ENCODE measurements around the gene ATP8A1. TPM values are rescaled to one million over a fixed set of nuclear protein-coding genes. Genes with fewer than 3 reads are reported as not detected.
A peak's percentile ranks its signal among the peaks of the same experiment; 100 is the strongest.
"Not testable (repeated sequence)": the region's sequence is repeated elsewhere in the genome, so short reads cannot be mapped to it uniquely, and the experiment has no call there.

ATP8A1 gene
- 1.0 and 2.2 TPM in 2 replicates for total RNA-seq (2012; rRNA removed)

- H3K36me3 ChIP-seq (ENCODE audit: insufficient read depth, low read length): no peaks in the 10 kb centered on the region
- peak within 1 kb of the TSS; percentile 68 for H3K4me3 ChIP-seq (ENCODE audit: low read length)
- peak within 1 kb of the TSS; percentile 84 for H3K4me2 ChIP-seq (ENCODE audit: low read length)
- H3K9me3 ChIP-seq (replicated peaks; ENCODE audit: low read length): no peaks in the 10 kb centered on the region
- peaks cover 16% of the 10 kb centered on the region for H3K27me3 ChIP-seq (ENCODE audit: control insufficient read depth, insufficient read depth, low read length)
- peak within 1 kb of the TSS; percentile 73 for H3K9ac ChIP-seq (ENCODE audit: low read depth, low read length)
- peaks cover 20% of the 10 kb centered on the region for H3K4me1 ChIP-seq (ENCODE audit: control insufficient read depth, insufficient read depth, low read length)
These were observed at the start of gene ATP8A1 for GRCh38 chr4:42656944-42657792. Gene ATP8A1 (minus strand): TSS chr4:42657105. CDS start chr4:42656873, 232 bp downstream.

DNA sequence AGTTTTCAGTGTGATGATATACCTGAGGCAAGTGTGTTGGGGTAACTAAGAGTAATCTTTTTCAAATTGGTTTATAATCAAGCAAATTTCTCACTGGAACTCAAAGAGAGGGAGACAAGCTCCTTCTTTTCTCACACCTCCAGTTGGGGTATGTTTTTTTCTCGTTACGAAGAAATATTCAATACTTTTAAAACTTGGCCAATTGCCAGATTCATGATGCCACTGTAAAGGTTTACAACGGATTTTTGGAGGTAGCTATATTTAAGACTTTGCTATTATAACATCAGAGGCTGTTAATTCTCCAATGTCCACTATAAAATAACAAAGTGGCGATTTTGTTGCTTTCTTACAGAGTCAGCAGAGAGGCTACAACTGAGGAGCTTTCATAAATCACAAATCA lies 49.2 kb upstream of the ATP8A1 start:
- Histone ChIP-seq H3K9ac (ENCODE audit: low read depth, low read length) (no peak overlapping the region), H3K9me3 (replicated peaks; ENCODE audit: low read length) (no peaks in the 10 kb centered on the region), H3K4me3 (ENCODE audit: low read length) (no peak overlapping the region), H3K4me1 (ENCODE audit: control insufficient read depth, insufficient read depth, low read length) (no peaks in the 10 kb centered on the region), H3K36me3 (ENCODE audit: insufficient read depth, low read length) (no peaks in the 10 kb centered on the region), H3K4me2 (ENCODE audit: low read length) (no peak overlapping the region), H3K27me3 (ENCODE audit: control insufficient read depth, insufficient read depth, low read length) (no peaks in the 10 kb centered on the region)

- H3K4me2 ChIP-seq (ENCODE audit: low read length): no peak overlapping the region
- no peaks in the 10 kb centered on the region for H3K36me3 ChIP-seq (ENCODE audit: insufficient read depth, low read length)
- H3K4me3 ChIP-seq (ENCODE audit: low read length): no peak overlapping the region
- H3K9me3 ChIP-seq (replicated peaks; ENCODE audit: low read length): no peaks in the 10 kb centered on the region
- H3K27me3 ChIP-seq (ENCODE audit: control insufficient read depth, insufficient read depth, low read length): no peaks in the 10 kb centered on the region
- H3K9ac ChIP-seq (ENCODE audit: low read depth, low read length): no peak overlapping the region
- no peaks in the 10 kb centered on the region for H3K4me1 ChIP-seq (ENCODE audit: control insufficient read depth, insufficient read depth, low read length)
These were observed 46.9 kb upstream of the ATP8A1 start for GRCh38 chr4:42703813-42704212.

GRCh38 chr4:42702895-42703294 lies 46.0 kb upstream of the ATP8A1 start:
- H3K27me3 ChIP-seq (ENCODE audit: control insufficient read depth, insufficient read depth, low read length): no peaks in the 10 kb centered on the region
- no peak overlapping the region for H3K4me2 ChIP-seq (ENCODE audit: low read length)
- H3K4me1 ChIP-seq (ENCODE audit: control insufficient read depth, insufficient read depth, low read length): no peaks in the 10 kb centered on the region
- H3K4me3 ChIP-seq (ENCODE audit: low read length): no peak overlapping the region
- H3K9me3 ChIP-seq (replicated peaks; ENCODE audit: low read length): no peaks in the 10 kb centered on the region
- no peak overlapping the region for H3K9ac ChIP-seq (ENCODE audit: low read depth, low read length)
- no peaks in the 10 kb centered on the region for H3K36me3 ChIP-seq (ENCODE audit: insufficient read depth, low read length)

DNA sequence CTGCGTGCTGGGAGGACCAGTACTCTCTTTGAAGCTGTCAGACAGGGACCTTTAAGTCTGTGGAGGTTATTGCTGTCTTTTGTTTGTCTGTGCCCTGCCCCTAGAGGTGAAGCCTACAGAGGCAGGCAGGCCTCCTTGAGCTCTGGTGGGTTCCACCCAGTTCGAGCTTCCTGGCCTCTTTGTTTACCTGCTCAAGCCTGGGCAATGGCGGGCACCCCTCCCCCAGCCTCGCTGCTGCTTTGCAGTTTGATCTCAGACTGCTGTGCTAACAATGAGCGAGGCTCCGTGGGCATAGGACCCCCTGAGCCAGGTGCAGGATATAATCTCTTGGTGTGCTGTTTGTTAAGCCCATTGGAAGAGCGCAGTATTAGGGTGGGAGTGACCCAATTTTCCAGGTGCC lies 44.9 kb upstream of the ATP8A1 start:
- H3K4me3 ChIP-seq (ENCODE audit: low read length); H3K9me3 ChIP-seq (replicated peaks; ENCODE audit: low read length); H3K36me3 ChIP-seq (ENCODE audit: insufficient read depth, low read length); H3K4me1 ChIP-seq (ENCODE audit: control insufficient read depth, insufficient read depth, low read length); H3K9ac ChIP-seq (ENCODE audit: low read depth, low read length); H3K4me2 ChIP-seq (ENCODE audit: low read length); H3K27me3 ChIP-seq (ENCODE audit: control insufficient read depth, insufficient read depth, low read length): not testable (repeated sequence)

DNA sequence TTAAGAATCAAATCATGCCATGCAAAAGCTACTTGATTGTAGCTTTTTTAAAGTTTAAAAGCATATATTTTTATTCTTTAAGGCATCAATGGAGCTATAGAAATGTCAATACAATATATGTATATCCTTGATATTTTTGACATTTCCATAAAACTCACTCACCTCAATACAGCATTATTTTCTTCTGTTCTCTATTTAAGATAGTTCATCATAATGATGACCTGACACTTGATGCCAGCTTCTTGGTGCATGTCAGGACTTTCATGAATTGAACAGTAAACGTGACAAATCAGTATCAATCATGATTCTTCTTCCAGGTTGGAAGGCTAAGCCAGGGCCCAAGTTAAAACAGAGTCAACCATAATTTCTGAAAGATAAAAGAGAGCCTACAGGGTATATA lies 33.6 kb upstream of the ATP8A1 start:
- H3K4me1 ChIP-seq (ENCODE audit: control insufficient read depth, insufficient read depth, low read length): no peaks in the 10 kb centered on the region
- H3K9ac ChIP-seq (ENCODE audit: low read depth, low read length): no peak overlapping the region
- H3K4me3 ChIP-seq (ENCODE audit: low read length): no peak overlapping the region
- no peaks in the 10 kb centered on the region for H3K36me3 ChIP-seq (ENCODE audit: insufficient read depth, low read length)
- no peaks in the 10 kb centered on the region for H3K9me3 ChIP-seq (replicated peaks; ENCODE audit: low read length)
- H3K4me2 ChIP-seq (ENCODE audit: low read length): no peak overlapping the region
- H3K27me3 ChIP-seq (ENCODE audit: control insufficient read depth, insufficient read depth, low read length): no peaks in the 10 kb centered on the region

DNA sequence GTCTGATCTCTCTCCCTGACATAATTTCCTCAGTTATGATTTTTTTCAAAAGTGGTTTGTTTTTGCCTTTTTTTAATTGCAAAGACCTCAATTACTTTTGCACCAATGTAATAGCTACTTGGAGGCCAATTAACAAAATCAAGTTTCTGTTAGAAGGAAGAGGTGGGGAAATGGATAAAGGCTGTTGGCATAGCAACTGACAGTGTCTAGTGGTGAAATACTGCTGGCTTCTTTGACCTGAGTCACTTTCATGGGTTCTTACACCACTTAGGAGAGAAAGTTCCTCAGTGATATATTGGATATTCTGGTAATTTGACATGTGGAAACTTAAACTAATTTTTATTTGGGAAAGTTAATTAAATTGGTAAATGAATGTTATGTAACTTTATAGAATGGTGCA lies 26.5 kb upstream of the ATP8A1 start:
- Histone ChIP-seq H3K9ac (ENCODE audit: low read depth, low read length) (no peak overlapping the region), H3K4me2 (ENCODE audit: low read length) (no peak overlapping the region), H3K27me3 (ENCODE audit: control insufficient read depth, insufficient read depth, low read length) (no peaks in the 10 kb centered on the region), H3K36me3 (ENCODE audit: insufficient read depth, low read length) (no peaks in the 10 kb centered on the region), H3K4me1 (ENCODE audit: control insufficient read depth, insufficient read depth, low read length) (no peaks in the 10 kb centered on the region), H3K4me3 (ENCODE audit: low read length) (no peak overlapping the region), H3K9me3 (replicated peaks; ENCODE audit: low read length) (no peaks in the 10 kb centered on the region)

GRCh38 chr4:42678512-42678911 lies 21.6 kb upstream of the ATP8A1 start:
- Histone ChIP-seq H3K4me3 (ENCODE audit: low read length) (no peak overlapping the region), H3K4me2 (ENCODE audit: low read length) (no peak overlapping the region), H3K36me3 (ENCODE audit: insufficient read depth, low read length) (no peaks in the 10 kb centered on the region), H3K4me1 (ENCODE audit: control insufficient read depth, insufficient read depth, low read length) (no peaks in the 10 kb centered on the region), H3K27me3 (ENCODE audit: control insufficient read depth, insufficient read depth, low read length) (no peaks in the 10 kb centered on the region), H3K9ac (ENCODE audit: low read depth, low read length) (no peak overlapping the region), H3K9me3 (replicated peaks; ENCODE audit: low read length) (no peaks in the 10 kb centered on the region)

DNA sequence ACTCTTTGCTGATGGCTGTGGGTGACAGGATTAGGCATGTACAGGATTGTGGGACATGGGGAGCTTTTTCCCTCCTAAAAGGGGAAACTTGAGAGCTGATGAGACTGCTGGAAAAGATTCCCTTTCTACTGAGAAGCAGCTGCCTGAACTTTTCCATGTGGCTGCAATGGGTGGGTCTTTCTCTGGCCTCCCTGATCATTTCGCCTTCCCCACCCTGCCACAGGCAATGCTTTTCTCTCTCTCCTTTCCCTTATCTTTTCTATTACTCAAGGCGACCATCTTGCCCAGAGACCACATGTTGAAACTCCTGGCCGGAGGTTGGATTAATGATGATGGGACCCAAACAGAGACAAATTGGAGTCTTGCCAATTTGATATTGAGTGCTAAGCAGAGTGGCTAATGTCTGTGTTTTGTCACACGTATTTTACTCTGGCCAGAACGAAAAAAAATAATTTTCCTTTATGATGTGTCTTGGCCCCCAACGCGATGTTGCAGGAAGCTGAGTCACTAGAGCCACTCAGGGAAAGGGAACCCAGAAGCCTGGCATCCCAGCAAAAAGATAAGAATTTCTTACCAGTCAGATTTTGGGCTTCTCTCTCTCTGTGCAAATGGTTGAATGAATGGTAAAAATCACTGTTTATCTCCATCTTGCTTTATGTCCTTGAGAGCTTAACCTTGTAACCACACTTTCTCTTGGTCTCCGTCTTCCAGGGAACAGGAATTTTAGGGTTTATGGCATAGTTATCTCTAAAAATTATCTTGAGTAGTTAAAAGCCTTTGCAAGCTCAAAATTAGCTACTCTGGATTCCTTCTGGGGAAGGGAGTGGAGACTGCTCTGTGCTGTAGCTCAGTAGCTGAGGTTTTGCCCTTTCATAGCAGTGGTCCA lies 19.4 kb upstream of the ATP8A1 start:
- Histone ChIP-seq H3K9me3 (replicated peaks; ENCODE audit: low read length) (no peaks in the 10 kb centered on the region), H3K27me3 (ENCODE audit: control insufficient read depth, insufficient read depth, low read length) (no peaks in the 10 kb centered on the region), H3K4me2 (ENCODE audit: low read length) (no peak overlapping the region), H3K36me3 (ENCODE audit: insufficient read depth, low read length) (no peaks in the 10 kb centered on the region), H3K4me3 (ENCODE audit: low read length) (no peak overlapping the region), H3K4me1 (ENCODE audit: control insufficient read depth, insufficient read depth, low read length) (no peaks in the 10 kb centered on the region), H3K9ac (ENCODE audit: low read depth, low read length) (no peak overlapping the region)

DNA sequence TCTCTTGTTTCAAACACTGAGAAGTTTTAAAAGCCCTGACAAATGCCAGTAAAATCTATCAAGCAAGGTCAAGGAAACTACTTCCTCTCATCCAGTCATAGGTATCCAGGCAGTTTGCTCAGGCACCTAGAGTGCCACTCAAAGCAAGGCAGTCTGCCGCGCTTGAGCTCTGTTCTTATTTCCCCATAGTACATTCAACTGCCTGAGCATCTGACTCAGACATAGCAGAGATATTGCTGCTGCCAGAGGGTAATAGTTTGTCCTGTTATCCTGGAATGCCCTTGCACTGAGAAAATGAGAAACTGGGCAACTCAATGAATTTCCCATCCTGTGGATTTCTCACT lies 16.1 kb upstream of the ATP8A1 start:
- no peak overlapping the region for H3K4me3 ChIP-seq (ENCODE audit: low read length)
- no peaks in the 10 kb centered on the region for H3K9me3 ChIP-seq (replicated peaks; ENCODE audit: low read length)
- no peaks in the 10 kb centered on the region for H3K4me1 ChIP-seq (ENCODE audit: control insufficient read depth, insufficient read depth, low read length)
- H3K4me2 ChIP-seq (ENCODE audit: low read length): no peak overlapping the region
- H3K27me3 ChIP-seq (ENCODE audit: control insufficient read depth, insufficient read depth, low read length): no peaks in the 10 kb centered on the region
- no peaks in the 10 kb centered on the region for H3K36me3 ChIP-seq (ENCODE audit: insufficient read depth, low read length)
- H3K9ac ChIP-seq (ENCODE audit: low read depth, low read length): no peak overlapping the region

DNA sequence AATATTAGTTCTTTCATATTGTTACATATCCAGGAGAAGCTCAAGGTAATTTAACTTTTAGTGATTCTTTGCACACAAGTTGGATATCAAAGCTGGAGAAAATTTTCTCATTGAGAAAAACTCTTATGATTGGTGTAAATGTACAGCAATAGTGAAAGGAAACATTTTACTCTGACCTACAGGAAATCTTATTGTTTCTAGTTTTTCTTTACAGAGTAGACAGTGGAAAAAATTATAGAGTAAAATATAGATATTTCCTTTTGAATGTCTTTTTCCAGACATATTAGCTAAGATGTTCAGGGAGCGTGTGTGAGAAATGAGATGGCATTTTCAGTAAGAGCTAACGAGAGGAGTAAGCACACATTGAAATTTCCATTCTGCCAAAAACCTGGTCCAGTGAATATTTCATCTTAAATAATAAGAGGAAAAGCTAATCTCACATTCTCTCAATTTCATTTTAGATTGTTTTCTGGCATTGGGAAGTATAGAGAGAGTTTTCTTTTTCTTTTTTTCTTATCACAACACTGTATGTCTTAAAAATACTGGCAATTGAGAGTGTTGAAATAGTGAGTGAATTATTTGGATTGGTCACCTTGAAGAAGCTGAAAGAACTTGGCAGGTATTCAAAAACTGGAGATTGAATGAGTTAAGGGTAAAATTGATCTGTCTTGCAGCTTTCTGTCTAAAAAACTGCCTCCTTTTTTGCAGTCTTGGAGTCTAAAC lies 15.6 kb upstream of the ATP8A1 start:
- no peaks in the 10 kb centered on the region for H3K36me3 ChIP-seq (ENCODE audit: insufficient read depth, low read length)
- no peaks in the 10 kb centered on the region for H3K9me3 ChIP-seq (replicated peaks; ENCODE audit: low read length)
- no peak overlapping the region for H3K4me2 ChIP-seq (ENCODE audit: low read length)
- H3K4me3 ChIP-seq (ENCODE audit: low read length): no peak overlapping the region
- H3K27me3 ChIP-seq (ENCODE audit: control insufficient read depth, insufficient read depth, low read length): no peaks in the 10 kb centered on the region
- no peak overlapping the region for H3K9ac ChIP-seq (ENCODE audit: low read depth, low read length)
- no peaks in the 10 kb centered on the region for H3K4me1 ChIP-seq (ENCODE audit: control insufficient read depth, insufficient read depth, low read length)

All from skeletal muscle satellite cell (primary cell).